Loucy (cell line): Measurements from ENCODE around the gene HMOX2.

Experiments used
- H2AFZ ChIP-seq: fragments of 200-600 bp; sonication (generic); 2 replicates; pipeline ENCODE4 v1.6.0; 2016; ENCODE audit warnings: antibody characterized with exemption, mild to moderate bottlenecking, low read length, moderate library complexity
- H3F3A ChIP-seq: fragments of 200-600 bp; 2 replicates; pipeline ENCODE4 v1.6.0; 2016; ENCODE audit warnings: antibody characterized with exemption, low read depth, mild to moderate bottlenecking
- H3K27me3 ChIP-seq: fragments of 200-600 bp; sonication (generic); 2 replicates; pipeline ENCODE4 v1.6.1; 2014; ENCODE audit warnings: low read length, mild to moderate bottlenecking; ENCODE audit not compliant: insufficient read depth, poor library complexity, severe bottlenecking
- H3K36me3 ChIP-seq: fragments of 200-600 bp; sonication (generic); 2 replicates; pipeline ENCODE4 v1.6.1; 2016; ENCODE audit warnings: low read length; ENCODE audit not compliant: insufficient read depth
- H3K4me1 ChIP-seq: fragments of 200-600 bp; sonication (generic); 2 replicates; pipeline ENCODE4 v1.5.1; 2014; ENCODE audit warnings: low read length, mild to moderate bottlenecking; ENCODE audit not compliant: insufficient read depth, poor library complexity, severe bottlenecking
- H3K4me2 ChIP-seq: fragments of 200-600 bp; sonication (generic); 2 replicates; pipeline ENCODE4 v1.6.0; 2014; ENCODE audit warnings: antibody characterized with exemption, low read length, low read depth, mild to moderate bottlenecking; ENCODE audit not compliant: poor library complexity, severe bottlenecking
- H3K4me3 ChIP-seq: fragments of 200-600 bp; sonication (generic); 2 replicates; pipeline ENCODE4 v1.5.1; 2014; ENCODE audit warnings: low read length, mild to moderate bottlenecking, mixed read lengths; ENCODE audit not compliant: poor library complexity, severe bottlenecking
- H3K79me2 ChIP-seq: fragments of 200-600 bp; sonication (generic); 2 replicates; pipeline ENCODE4 v1.6.1; 2014; ENCODE audit warnings: low read length; ENCODE audit not compliant: insufficient read depth
- H3K9ac ChIP-seq: fragments of 200-600 bp; sonication (generic); 2 replicates; pipeline ENCODE4 v1.6.0; 2014; ENCODE audit warnings: mild to moderate bottlenecking, low read depth, low read length, moderate library complexity; ENCODE audit not compliant: poor library complexity, severe bottlenecking
- H3K9me2 ChIP-seq: fragments of 200-600 bp; sonication (generic); replicated peaks from 2 replicates; pipeline ENCODE4 v1.6.1; 2016; ENCODE audit warnings: low read depth, low read length, mixed read lengths
- H3K9me3 ChIP-seq: fragments of 200-600 bp; sonication (generic); 2 replicates; pipeline ENCODE4 v1.6.1; 2014; ENCODE audit warnings: mild to moderate bottlenecking, antibody characterized with exemption, low read length, low read depth; ENCODE audit not compliant: insufficient read depth
- H4K20me1 ChIP-seq: fragments of 200-600 bp; sonication (generic); 2 replicates; pipeline ENCODE4 v1.6.0; 2014; ENCODE audit warnings: antibody characterized with exemption, low read length, mild to moderate bottlenecking; ENCODE audit not compliant: insufficient read depth, poor library complexity, severe bottlenecking
- EZH2phosphoT487 ChIP-seq: fragments of 200-600 bp; IDR thresholded peaks from 2 replicates; pipeline ENCODE4 v1.6.1; 2018; ENCODE audit warnings: antibody characterized with exemption, mild to moderate bottlenecking, moderate library complexity, borderline replicate concordance
- TF ChIP-seq, protein P1 (sequence below): fragments of 200-600 bp; sonication (generic); conservative IDR thresholded peaks from 2 replicates; pipeline ENCODE4 v1.5.1; 2014; ENCODE audit warnings: mild to moderate bottlenecking, antibody characterized with exemption, low read length

HMOX2 gene, protein sequence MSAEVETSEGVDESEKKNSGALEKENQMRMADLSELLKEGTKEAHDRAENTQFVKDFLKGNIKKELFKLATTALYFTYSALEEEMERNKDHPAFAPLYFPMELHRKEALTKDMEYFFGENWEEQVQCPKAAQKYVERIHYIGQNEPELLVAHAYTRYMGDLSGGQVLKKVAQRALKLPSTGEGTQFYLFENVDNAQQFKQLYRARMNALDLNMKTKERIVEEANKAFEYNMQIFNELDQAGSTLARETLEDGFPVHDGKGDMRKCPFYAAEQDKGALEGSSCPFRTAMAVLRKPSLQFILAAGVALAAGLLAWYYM

DNA sequence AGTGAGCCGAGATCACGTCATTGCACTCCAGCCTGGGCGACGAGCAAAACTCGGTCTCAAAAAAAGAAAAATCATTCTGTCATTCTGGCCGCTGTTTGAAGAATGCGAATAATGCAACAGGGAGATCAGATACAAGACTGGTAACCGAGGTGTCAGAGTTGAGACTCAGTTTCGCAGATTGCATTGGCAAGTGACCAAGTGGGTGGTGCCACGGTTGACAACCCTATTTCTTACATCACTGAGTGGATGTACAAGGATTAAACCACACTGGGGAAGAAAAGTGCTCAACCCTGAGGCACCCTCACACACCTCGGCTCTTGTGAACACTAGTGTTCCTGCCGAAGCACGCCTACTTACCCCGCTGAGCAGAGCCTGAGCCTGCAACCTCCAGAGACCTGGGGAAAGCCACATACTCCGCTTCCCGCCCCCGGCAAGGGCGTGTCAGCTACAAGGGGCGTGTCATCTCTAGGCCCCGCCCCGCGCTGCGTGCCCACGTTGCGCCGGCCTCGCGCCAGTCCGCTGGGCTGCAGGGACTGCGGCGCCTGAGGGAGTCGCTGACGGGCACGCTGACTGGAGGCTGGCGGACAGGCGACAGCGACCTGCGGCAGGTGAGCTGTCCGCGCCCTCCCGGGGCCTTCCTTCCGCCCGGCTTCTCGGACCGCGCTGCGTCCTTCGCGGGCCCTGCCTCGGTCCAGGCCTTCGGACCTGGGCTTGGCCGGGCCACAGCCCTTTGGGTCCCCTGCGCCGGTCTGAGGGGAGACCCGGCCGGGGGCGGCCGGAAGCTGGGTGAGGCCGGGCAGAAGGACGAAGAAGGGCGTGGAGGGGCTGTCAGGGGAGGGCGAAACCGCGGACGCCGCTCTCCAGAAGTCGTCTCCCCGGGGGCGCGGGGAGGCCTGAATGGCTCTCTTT, at the start of gene HMOX2:
Gene HMOX2 (plus strand): TSS at position 519 of the 909 bp plus-strand sequence. CDS start 29,127 bp downstream, outside the sequence.
- H3K4me2 ChIP-seq, result peak within 1 kb of the TSS; percentile 74
- H4K20me1 ChIP-seq, result no peaks in the 10 kb centered on the region
- H3K4me1 ChIP-seq, result peaks cover 8% of the 10 kb centered on the region
- peak within 1 kb of the TSS; percentile 94 for H3K9ac ChIP-seq
- H3F3A ChIP-seq, result no peaks in the 10 kb centered on the region
- H3K4me3 ChIP-seq, result peak within 1 kb of the TSS; percentile 84
- no peaks in the 10 kb centered on the region for H3K9me3 ChIP-seq
- H2AFZ ChIP-seq, result peak within 1 kb of the TSS; percentile 55; the same call in 1 of the 2 replicates
- H3K9me2 ChIP-seq, result no peaks in the 10 kb centered on the region
- H3K36me3 ChIP-seq, result no peaks in the 10 kb centered on the region
- TF ChIP-seq EZH2phosphoT487, result no peak
- TF ChIP-seq, protein P1, sequence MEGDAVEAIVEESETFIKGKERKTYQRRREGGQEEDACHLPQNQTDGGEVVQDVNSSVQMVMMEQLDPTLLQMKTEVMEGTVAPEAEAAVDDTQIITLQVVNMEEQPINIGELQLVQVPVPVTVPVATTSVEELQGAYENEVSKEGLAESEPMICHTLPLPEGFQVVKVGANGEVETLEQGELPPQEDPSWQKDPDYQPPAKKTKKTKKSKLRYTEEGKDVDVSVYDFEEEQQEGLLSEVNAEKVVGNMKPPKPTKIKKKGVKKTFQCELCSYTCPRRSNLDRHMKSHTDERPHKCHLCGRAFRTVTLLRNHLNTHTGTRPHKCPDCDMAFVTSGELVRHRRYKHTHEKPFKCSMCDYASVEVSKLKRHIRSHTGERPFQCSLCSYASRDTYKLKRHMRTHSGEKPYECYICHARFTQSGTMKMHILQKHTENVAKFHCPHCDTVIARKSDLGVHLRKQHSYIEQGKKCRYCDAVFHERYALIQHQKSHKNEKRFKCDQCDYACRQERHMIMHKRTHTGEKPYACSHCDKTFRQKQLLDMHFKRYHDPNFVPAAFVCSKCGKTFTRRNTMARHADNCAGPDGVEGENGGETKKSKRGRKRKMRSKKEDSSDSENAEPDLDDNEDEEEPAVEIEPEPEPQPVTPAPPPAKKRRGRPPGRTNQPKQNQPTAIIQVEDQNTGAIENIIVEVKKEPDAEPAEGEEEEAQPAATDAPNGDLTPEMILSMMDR, result peak; percentile 38
- H3K27me3 ChIP-seq, result no peaks in the 10 kb centered on the region
- peaks cover 47% of the 10 kb centered on the region for H3K79me2 ChIP-seq

DNA sequence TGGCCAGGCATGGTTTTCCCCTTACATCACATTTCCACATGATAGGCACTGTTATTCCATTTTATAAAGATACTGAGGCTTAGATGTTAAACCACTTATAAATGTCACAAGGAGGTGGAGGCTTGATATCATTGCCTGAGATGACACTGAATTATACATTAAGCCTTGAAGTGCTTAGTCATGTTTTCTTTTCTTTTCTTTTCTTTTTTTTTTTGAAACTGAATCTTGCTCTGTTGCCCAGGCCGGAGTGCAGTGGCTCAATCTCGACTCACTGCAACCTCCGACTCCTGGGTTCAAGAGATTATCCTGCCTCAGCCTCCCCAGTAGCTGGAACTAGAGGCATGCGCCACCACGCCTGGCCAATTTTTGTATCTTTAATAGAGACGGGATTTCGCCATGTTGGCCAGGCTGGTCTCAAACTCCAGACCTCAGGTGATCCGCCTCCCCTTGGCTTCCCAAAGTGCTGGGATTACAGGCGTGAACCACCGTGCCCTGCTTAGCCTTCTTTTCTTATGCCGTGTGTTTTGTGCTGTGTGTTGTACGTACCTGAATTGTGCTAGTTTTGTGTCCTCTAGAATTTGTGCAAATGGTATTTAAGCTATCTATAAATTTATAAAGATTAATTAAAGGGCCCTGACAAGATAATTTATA, 49.4 kb upstream of the HMOX2 start:
- no peaks in the 10 kb centered on the region for H3K9me2 ChIP-seq
- H4K20me1 ChIP-seq, result peaks cover 9% of the 10 kb centered on the region
- no peaks in the 10 kb centered on the region for H3F3A ChIP-seq
- H3K79me2 ChIP-seq, result peaks cover 23% of the 10 kb centered on the region
- peak overlapping the region; percentile 94 for H3K4me2 ChIP-seq
- peaks cover 7% of the 10 kb centered on the region for H3K4me1 ChIP-seq
- H3K27me3 ChIP-seq, result no peaks in the 10 kb centered on the region
- H3K4me3 ChIP-seq, result peak overlapping the region; percentile 93
- peak overlapping the region; percentile 84 for H3K9ac ChIP-seq
- no peak overlapping the region for H2AFZ ChIP-seq
- no peaks in the 10 kb centered on the region for H3K9me3 ChIP-seq
- H3K36me3 ChIP-seq, result no peaks in the 10 kb centered on the region
- no peak for TF ChIP-seq EZH2phosphoT487
- TF ChIP-seq, protein P1, result no peak

DNA sequence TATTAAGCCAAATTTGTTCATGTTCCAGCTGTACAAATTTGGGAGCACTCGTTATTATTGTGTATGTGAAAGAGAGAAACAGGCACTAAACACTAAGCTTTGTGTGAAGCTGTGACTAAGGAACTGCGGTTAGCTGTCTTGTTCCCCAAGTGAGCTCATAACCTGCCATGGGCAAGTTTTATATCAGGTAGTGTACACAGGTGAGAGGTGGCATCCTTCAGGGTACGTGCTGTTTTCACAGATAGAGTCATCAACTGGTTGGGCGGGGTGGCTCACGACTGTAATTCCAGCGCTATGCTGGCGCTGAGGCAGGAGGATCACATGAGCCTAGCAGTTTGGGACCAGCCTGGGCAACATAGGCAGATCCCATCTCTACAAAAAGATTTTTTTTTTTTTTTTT, 47.7 kb upstream of the HMOX2 start:
- Histone ChIP-seq H3K9ac (no peak overlapping the region), H2AFZ (no peak overlapping the region), H3K27me3 (no peaks in the 10 kb centered on the region), H3K79me2 (peaks cover 23% of the 10 kb centered on the region), H3K9me2 (no peaks in the 10 kb centered on the region), H3K36me3 (no peaks in the 10 kb centered on the region), H3K9me3 (no peaks in the 10 kb centered on the region), H3K4me2 (no peak overlapping the region), H3F3A (no peaks in the 10 kb centered on the region), H3K4me3 (no peak overlapping the region), H3K4me1 (peaks cover 7% of the 10 kb centered on the region), H4K20me1 (peaks cover 9% of the 10 kb centered on the region)
- TF ChIP-seq, protein P1, result no peak
- no peak for TF ChIP-seq EZH2phosphoT487
